Metanephros (tissue), 1 donor: Measurements from ENCODE around the gene PRDX6. TPM values are rescaled to one million over a fixed set of nuclear protein-coding genes. Genes with fewer than 3 reads are reported as not detected.

Experiments
- total RNA-seq: library from RNA; depleted of rRNA; stranded (reverse); fragments of >200 nt; gene quantifications from one replicate; pipeline ENCODE4 v1.2.3, GENCODE V29; 2014

Gene PRDX6, protein sequence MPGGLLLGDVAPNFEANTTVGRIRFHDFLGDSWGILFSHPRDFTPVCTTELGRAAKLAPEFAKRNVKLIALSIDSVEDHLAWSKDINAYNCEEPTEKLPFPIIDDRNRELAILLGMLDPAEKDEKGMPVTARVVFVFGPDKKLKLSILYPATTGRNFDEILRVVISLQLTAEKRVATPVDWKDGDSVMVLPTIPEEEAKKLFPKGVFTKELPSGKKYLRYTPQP
- 281 TPM for total RNA-seq

DNA sequence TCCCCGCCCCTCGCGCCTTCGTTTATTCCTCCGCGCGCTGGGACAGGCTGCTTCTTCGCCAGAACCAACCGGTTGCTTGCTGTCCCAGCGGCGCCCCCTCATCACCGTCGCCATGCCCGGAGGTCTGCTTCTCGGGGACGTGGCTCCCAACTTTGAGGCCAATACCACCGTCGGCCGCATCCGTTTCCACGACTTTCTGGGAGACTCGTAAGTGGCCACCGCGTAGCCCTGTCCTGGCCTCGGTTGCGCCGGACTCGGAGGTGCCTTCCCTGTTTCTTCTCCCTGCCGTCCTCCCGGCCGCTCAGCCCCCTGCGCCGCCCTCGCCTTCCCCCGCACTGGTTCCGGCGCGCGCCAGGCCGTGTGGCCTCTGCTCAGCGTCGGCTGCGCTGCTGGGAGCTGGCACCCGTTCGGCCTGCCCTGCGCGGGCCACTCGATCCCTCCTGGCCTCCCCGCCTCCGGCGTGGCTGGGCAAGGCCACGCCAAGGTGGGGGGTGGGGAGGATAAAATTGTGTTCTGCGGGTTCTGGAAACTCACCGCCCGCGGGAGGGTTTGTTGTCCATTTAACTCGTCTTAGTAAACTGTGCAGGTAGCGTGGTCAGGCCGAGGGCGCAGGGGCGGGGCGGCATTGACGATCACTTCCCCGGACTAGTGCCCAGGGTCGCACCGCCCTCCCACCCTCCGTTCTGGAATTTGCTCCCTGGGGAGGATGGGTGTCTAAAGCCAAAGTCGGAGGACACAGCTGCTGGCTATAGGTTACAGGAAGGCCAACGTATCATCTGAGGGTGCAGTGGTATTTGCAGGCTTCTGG is at the start of gene PRDX6:
Gene PRDX6, plus strand, starts transcription at position 50 of the 808 bp plus-strand sequence. Its CDS starts 63 bp downstream, at position 113.

Other genes with a start within 250 kb of the PRDX6 start
- not detected for gene SLC9C2, start 125.7 kb downstream of the PRDX6 start, total RNA-seq
- gene TEX50, start 158.0 kb downstream of the PRDX6 start, total RNA-seq, result not detected
- 3.5 TPM for gene ANKRD45, start 192.5 kb downstream of the PRDX6 start, total RNA-seq
- gene KLHL20, start 237.6 kb downstream of the PRDX6 start, total RNA-seq, result 25.5 TPM